Measurements from ENCODE around the gene RAB11FIP4. TPM values are rescaled to one million over a fixed set of nuclear protein-coding genes. Genes with fewer than 3 reads are reported as not detected.
A peak's percentile ranks its signal among the peaks of the same experiment; 100 is the strongest.

RAB11FIP4 gene
- total and polyA plus RNA-seq, 2 of the 13 experiments (the other 11 are each of a cell fraction or from before 2014, with no cell fraction given) = 28.0 to 89.3 TPM

GRCh38 chr17:31394544-31394943 is 3.1 kb downstream of the RAB11FIP4 start (continued):
- TF ChIP-seq ETS1 (CRISPR knock-in tag; IDR thresholded peaks at IDR 0.05) (no peak), ZNF639 (CRISPR knock-in tag; conservative IDR thresholded peaks at IDR 0.05) (no peak), GTF2F1 (IDR thresholded peaks at IDR 0.05; ENCODE audit: low read length) (no peak), PLRG1 (conservative IDR thresholded peaks at IDR 0.05) (no peak), MEF2D (CRISPR knock-in tag; IDR thresholded peaks at IDR 0.05) (no peak), RARG (CRISPR knock-in tag; IDR thresholded peaks at IDR 0.05; ENCODE audit: low read depth) (no peak), ETV6 (CRISPR knock-in tag; conservative IDR thresholded peaks at IDR 0.05) (peak; percentile 54; the same call in 1 of the 2 replicates), GLMP (CRISPR knock-in tag; IDR thresholded peaks at IDR 0.05; ENCODE audit: borderline replicate concordance) (no peak), YEATS4 (CRISPR knock-in tag; IDR thresholded peaks at IDR 0.05; ENCODE audit: borderline replicate concordance) (no peak), HNF4A (CRISPR knock-in tag; IDR thresholded peaks at IDR 0.05) (no peak), HINFP (CRISPR knock-in tag; IDR thresholded peaks at IDR 0.05; ENCODE audit: low read depth) (no peak), NRL (CRISPR knock-in tag; IDR thresholded peaks at IDR 0.05; ENCODE audit: borderline replicate concordance) (no peak), AGO1 (IDR thresholded peaks at IDR 0.05; ENCODE audit: low read depth, low read length, poor library complexity, severe bottlenecking) (no peak), ZNF7 (CRISPR knock-in tag; IDR thresholded peaks at IDR 0.05) (0 out of 2 replicates have a peak, but pooled peaks have one; percentile 36), ZNF101 (CRISPR knock-in tag; IDR thresholded peaks at IDR 0.05; ENCODE audit: borderline replicate concordance, low read depth) (no peak), ZNF549 (CRISPR knock-in tag; IDR thresholded peaks at IDR 0.05) (no peak), ZNF766 (CRISPR knock-in tag; IDR thresholded peaks at IDR 0.05; ENCODE audit: borderline replicate concordance) (peak; percentile 65; the same call in 1 of the 2 replicates), REXO4 (CRISPR knock-in tag; IDR thresholded peaks at IDR 0.05; ENCODE audit: borderline replicate concordance) (no peak), ZNF644 (CRISPR knock-in tag; IDR thresholded peaks at IDR 0.05; ENCODE audit: low read depth) (peak; percentile 75; the same call in 1 of the 2 replicates), MYC (CRISPR knock-in tag; IDR thresholded peaks at IDR 0.05; ENCODE audit: borderline replicate concordance) (no peak; the same call in 1 of the 2 replicates), ZNF17 (CRISPR knock-in tag; IDR thresholded peaks at IDR 0.05) (no peak), SP2 (CRISPR knock-in tag; IDR thresholded peaks at IDR 0.05) (no peak)
- TF ChIP-seq, protein P1, sequence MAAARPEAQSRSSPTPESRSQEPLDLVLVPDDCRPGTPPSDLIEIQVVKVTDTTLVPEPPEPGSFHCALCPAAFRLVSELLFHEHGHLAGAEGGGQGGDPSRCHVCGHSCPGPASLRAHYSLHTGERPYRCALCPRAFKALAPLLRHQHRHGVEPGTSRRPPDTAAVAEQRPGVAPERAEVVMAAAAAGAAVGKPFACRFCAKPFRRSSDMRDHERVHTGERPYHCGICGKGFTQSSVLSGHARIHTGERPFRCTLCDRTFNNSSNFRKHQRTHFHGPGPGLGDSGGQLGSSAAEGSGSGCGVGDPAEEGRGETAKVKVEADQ (CRISPR knock-in tag; IDR thresholded peaks at IDR 0.05; ENCODE audit: borderline replicate concordance) = no peak
- TF ChIP-seq, protein P2, sequence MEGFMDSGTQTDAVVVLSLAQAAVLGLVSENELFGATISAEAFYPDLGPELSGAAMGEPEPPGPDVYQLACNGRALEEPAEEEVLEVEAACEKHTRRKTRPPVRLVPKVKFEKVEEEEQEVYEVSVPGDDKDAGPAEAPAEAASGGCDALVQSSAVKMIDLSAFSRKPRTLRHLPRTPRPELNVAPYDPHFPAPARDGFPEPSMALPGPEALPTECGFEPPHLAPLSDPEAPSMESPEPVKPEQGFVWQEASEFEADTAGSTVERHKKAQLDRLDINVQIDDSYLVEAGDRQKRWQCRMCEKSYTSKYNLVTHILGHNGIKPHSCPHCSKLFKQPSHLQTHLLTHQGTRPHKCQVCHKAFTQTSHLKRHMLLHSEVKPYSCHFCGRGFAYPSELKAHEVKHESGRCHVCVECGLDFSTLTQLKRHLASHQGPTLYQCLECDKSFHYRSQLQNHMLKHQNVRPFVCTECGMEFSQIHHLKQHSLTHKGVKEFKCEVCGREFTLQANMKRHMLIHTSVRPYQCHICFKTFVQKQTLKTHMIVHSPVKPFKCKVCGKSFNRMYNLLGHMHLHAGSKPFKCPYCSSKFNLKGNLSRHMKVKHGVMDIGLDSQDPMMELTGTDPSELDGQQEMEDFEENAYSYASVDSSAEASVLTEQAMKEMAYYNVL (CRISPR knock-in tag; IDR thresholded peaks at IDR 0.05; ENCODE audit: borderline replicate concordance) = no peak

All from HepG2 (cell line).